A673 (cell line): ENCODE data around the gene BEST1.

ENCODE experiments used
- CTCF ChIP-seq: fragments of 300-800, 200-600 bp; sonication (generic); conservative IDR thresholded peaks from 2 replicates; pipeline ENCODE4 v1.5.1; 2017; ENCODE audit warnings: low read depth, mild to moderate bottlenecking, antibody characterized with exemption, low read length, moderate library complexity, mixed read lengths
- EZH2 ChIP-seq: fragments of 200-600 bp; sonication (generic); IDR thresholded peaks from 2 replicates; pipeline ENCODE4 v1.6.1; 2017; ENCODE audit warnings: borderline replicate concordance, low read depth, mild to moderate bottlenecking, mixed read lengths, antibody characterized with exemption, low read length; ENCODE audit not compliant: poor library complexity, severe bottlenecking

- TF ChIP-seq EZH2: no peak
- no peak for TF ChIP-seq CTCF
Observed at GRCh38 chr11:61926235-61926634, 23.9 kb upstream of the BEST1 start.
